IMR-90 (cell line): Measurements from ENCODE around the gene UNC5B. TPM values are rescaled to one million over a fixed set of nuclear protein-coding genes. Genes with fewer than 3 reads are reported as not detected.

Experiments
- ATAC-seq: fragments of 200-7000 bp; cut with Tn5 transposase; 2 replicates; pipeline ENCODE4 v1.9.1; 2020; ENCODE audit warnings: low read depth, mild to moderate bottlenecking, moderate library complexity
- BruUV-seq: library from RNA; stranded (reverse); fragments of 400-500 nt; replicated peaks from 2 replicates; lab custom pipeline; 2021; lab: Mats Ljungman, UMichigan
- CTCF ChIA-PET: fragments of 300-600 bp; formaldehyde crosslinking; extraction: SDS; loops from one replicate; lab custom pipeline; 2021; ENCODE audit warnings: antibody characterized with exemption; lab: Yijun Ruan, JAX
- POLR2A ChIA-PET: fragments of 300-600 bp; sonication (Branson Sonifier 250); formaldehyde crosslinking; loops from one replicate; lab custom pipeline; 2022; ENCODE audit warnings: antibody characterized with exemption; ENCODE audit not compliant: unreplicated experiment; lab: Charles Lee
- DNase-seq: peaks from one replicate; pipeline ENCODE4 v3.0.0; 2013
- H2AFZ ChIP-seq: replicated peaks from 2 replicates; pipeline ENCODE3; 2013; ENCODE audit warnings: low read length, mild to moderate bottlenecking; ENCODE audit not compliant: poor library complexity
- H2AK5ac ChIP-seq: 2 replicates; pipeline ENCODE4 v1.6.1; 2013; ENCODE audit warnings: low read depth, low read length, inconsistent platforms
- H2AK9ac ChIP-seq: replicated peaks from 2 replicates; pipeline ENCODE3; 2013; ENCODE audit warnings: mild to moderate bottlenecking, low read depth, low read length, moderate library complexity; ENCODE audit not compliant: poor library complexity
- H2BK120ac ChIP-seq: 2 replicates; pipeline ENCODE4 v1.6.1; 2013; ENCODE audit warnings: low read depth, low read length, inconsistent platforms
- H2BK15ac ChIP-seq: 3 replicates; pipeline ENCODE4 v1.6.1; 2013; ENCODE audit warnings: low read depth, low read length, inconsistent platforms
- H2BK20ac ChIP-seq: 2 replicates; pipeline ENCODE4 v1.6.1; 2013; ENCODE audit warnings: low read depth, mild to moderate bottlenecking, inconsistent platforms, low read length, moderate library complexity
- H2BK5ac ChIP-seq: 2 replicates; pipeline ENCODE4 v1.6.1; 2013; ENCODE audit warnings: mild to moderate bottlenecking, low read depth, low read length, inconsistent platforms; ENCODE audit not compliant: poor library complexity, severe bottlenecking
- H3K14ac ChIP-seq: replicated peaks from 2 replicates; pipeline ENCODE4 v1.6.1; 2013; ENCODE audit warnings: low read depth, low read length, inconsistent platforms
- H3K18ac ChIP-seq: 2 replicates; pipeline ENCODE4 v1.6.1; 2013; ENCODE audit warnings: low read depth, low read length, control low read depth
- H3K23ac ChIP-seq: 2 replicates; pipeline ENCODE4 v1.6.1; 2013; ENCODE audit warnings: low read depth, low read length, inconsistent platforms
- H3K27ac ChIP-seq: 2 replicates; pipeline ENCODE4 v1.5.1; 2013; ENCODE audit warnings: mild to moderate bottlenecking, control low read depth, low read length; ENCODE audit not compliant: insufficient read depth
- H3K27me3 ChIP-seq: 2 replicates; pipeline ENCODE4 v1.6.1; 2013; ENCODE audit warnings: low read length; ENCODE audit not compliant: control insufficient read depth, insufficient read depth
- H3K36me3 ChIP-seq: 2 replicates; pipeline ENCODE4 v1.6.1; 2013; ENCODE audit warnings: low read length, mixed read lengths; ENCODE audit not compliant: control insufficient read depth, insufficient read depth
- H3K4ac ChIP-seq: 2 replicates; pipeline ENCODE4 v1.6.1; 2013; ENCODE audit warnings: low read depth, low read length, inconsistent platforms
- H3K4me1 ChIP-seq: 2 replicates; pipeline ENCODE4 v1.6.1; 2013; ENCODE audit warnings: low read length, mixed read lengths; ENCODE audit not compliant: control insufficient read depth, insufficient read depth
- H3K4me2 ChIP-seq: 2 replicates; pipeline ENCODE4 v1.6.1; 2013; ENCODE audit warnings: low read depth, mild to moderate bottlenecking, control low read depth, low read length, moderate library complexity
- H3K4me3 ChIP-seq: 2 replicates; pipeline ENCODE4 v1.5.1; 2013; ENCODE audit warnings: low read depth, mild to moderate bottlenecking, control low read depth, low read length, moderate library complexity; ENCODE audit not compliant: insufficient read depth
- H3K56ac ChIP-seq: 2 replicates; pipeline ENCODE4 v1.6.1; 2013; ENCODE audit warnings: low read length, inconsistent platforms; ENCODE audit not compliant: insufficient read depth; ENCODE audit errors: extremely low read depth
- H3K79me1 ChIP-seq, 2 experiments: 2 replicates each; pipeline ENCODE4 v1.6.1; 2013; ENCODE audit warnings: low read length in 2 of 2, inconsistent platforms in 1 of 2, low read depth in 1 of 2
- H3K9ac ChIP-seq: 2 replicates; pipeline ENCODE4 v1.6.1; 2013; ENCODE audit warnings: low read depth, low read length, control low read depth
- H3K9me1 ChIP-seq: 2 replicates; pipeline ENCODE4 v1.6.1; 2013; ENCODE audit warnings: low read length, inconsistent platforms; ENCODE audit not compliant: insufficient read depth
- H3K9me3 ChIP-seq: 2 replicates; pipeline ENCODE4 v1.6.1; 2013; ENCODE audit warnings: low read length; ENCODE audit not compliant: control insufficient read depth, insufficient read depth
- H4K20me1 ChIP-seq: 2 replicates; pipeline ENCODE4 v1.6.1; 2013; ENCODE audit warnings: low read length, inconsistent platforms; ENCODE audit not compliant: insufficient read depth
- H4K5ac ChIP-seq: 2 replicates; pipeline ENCODE4 v1.6.1; 2013; ENCODE audit warnings: mild to moderate bottlenecking, low read depth, low read length, control low read depth
- H4K8ac ChIP-seq, 2 experiments: 2 replicates each; pipeline ENCODE4 v1.6.1; 2013; ENCODE audit warnings: low read depth in 2 of 2, low read length in 2 of 2, control low read depth in 1 of 2, inconsistent platforms in 1 of 2
- H4K91ac ChIP-seq: 2 replicates; pipeline ENCODE4 v1.6.1; 2013; ENCODE audit warnings: low read depth, low read length, inconsistent platforms; ENCODE audit not compliant: insufficient read depth
- BHLHE40 ChIP-seq: fragments of 150-350 bp; IDR thresholded peaks from 2 replicates; pipeline ENCODE4 v1.6.1; 2016; ENCODE audit warnings: mild to moderate bottlenecking, low read depth, low read length
- MAFK ChIP-seq: IDR thresholded peaks from 2 replicates; pipeline ENCODE4 v1.6.1; 2012; ENCODE audit warnings: low read depth, low read length, improper control_type of control experiment
- MAZ ChIP-seq: IDR thresholded peaks from 2 replicates; pipeline ENCODE4 v1.6.1; 2012; ENCODE audit warnings: low read depth, mild to moderate bottlenecking, low read length, improper control_type of control experiment, moderate library complexity, borderline replicate concordance
- MXI1 ChIP-seq: IDR thresholded peaks from 2 replicates; pipeline ENCODE4 v1.6.1; 2012; ENCODE audit warnings: low read depth, mild to moderate bottlenecking, low read length, moderate library complexity, borderline replicate concordance
- RAD21 ChIP-seq: IDR thresholded peaks from 2 replicates; pipeline ENCODE4 v1.6.1; 2012; ENCODE audit warnings: low read length, improper control_type of control experiment
- RCOR1 ChIP-seq: IDR thresholded peaks from 2 replicates; pipeline ENCODE4 v1.6.1; 2012; ENCODE audit warnings: mild to moderate bottlenecking, low read length, improper control_type of control experiment; ENCODE audit not compliant: insufficient replicate concordance
- SMC3 ChIP-seq: fragments of 150-350 bp; IDR thresholded peaks from 2 replicates; pipeline ENCODE4 v1.6.1; 2016; ENCODE audit warnings: low read depth, mild to moderate bottlenecking, antibody characterized with exemption, low read length, moderate library complexity
- WGBS, 2 experiments: methylation state at CpG; one replicate each; pipeline versions ENCODE4 v1.1.5 to v1.1.7; 2013; ENCODE audit warnings: missing lambda C conversion rate in 2 of 2; ENCODE audit not compliant: insufficient read length in 1 of 2; ENCODE audit errors: extremely low coverage in 2 of 2; 5-methylcytosine and 5-hydroxymethylcytosine counted together
- dilution Hi-C: fragments of 300-500 bp; cut with HindIII; formaldehyde crosslinking; loops from one replicate; pipeline ENCODE4 v1.14.3; 2018; ENCODE audit warnings: low sequenced_read_pairs; ENCODE audit not compliant: unreplicated experiment
- in situ Hi-C: fragments of 300-500 bp; cut with MboI; formaldehyde crosslinking; loops from 3 replicates; pipeline ENCODE4 v1.14.3; 2019; ENCODE audit warnings: low sequenced_read_pairs, inconsistent platforms, mixed read lengths
- intact Hi-C: fragments of 100-400 bp; cut with micrococcal nuclease; formaldehyde crosslinking; loops from 2 replicates; pipeline ENCODE4 v1.10.0; 2022
- polyA plus RNA-seq, 3 experiments: library from polyadenylated mRNA; depleted of rRNA; stranded (reverse); fragments of >200 nt; gene quantifications; 2 replicates each; pipeline ENCODE4 v1.2.3, GENCODE V29; 2012; ENCODE audit warnings: low replicate concordance in 1 of 3
- total RNA-seq: library from RNA; depleted of rRNA; stranded (reverse); fragments of >200 nt; gene quantifications from 2 replicates; pipeline ENCODE4 v1.2.3, GENCODE V29; 2012
- TF ChIP-seq, protein P1 (sequence below): fragments of 150-350 bp; IDR thresholded peaks from 2 replicates; pipeline ENCODE4 v1.6.1; 2016; ENCODE audit warnings: low read depth, mild to moderate bottlenecking, low read length, moderate library complexity, borderline replicate concordance
- TF ChIP-seq, protein P2 (sequence below): conservative IDR thresholded peaks from 2 replicates; pipeline ENCODE4 v1.5.1; 2012; ENCODE audit warnings: mild to moderate bottlenecking, low read depth, low read length, improper control_type of control experiment

The UNC5B gene
- total and polyA plus RNA-seq, 2 of the 4 experiments (the other 2 are of a cell fraction), result 1.6 to 4.2 TPM

DNA sequence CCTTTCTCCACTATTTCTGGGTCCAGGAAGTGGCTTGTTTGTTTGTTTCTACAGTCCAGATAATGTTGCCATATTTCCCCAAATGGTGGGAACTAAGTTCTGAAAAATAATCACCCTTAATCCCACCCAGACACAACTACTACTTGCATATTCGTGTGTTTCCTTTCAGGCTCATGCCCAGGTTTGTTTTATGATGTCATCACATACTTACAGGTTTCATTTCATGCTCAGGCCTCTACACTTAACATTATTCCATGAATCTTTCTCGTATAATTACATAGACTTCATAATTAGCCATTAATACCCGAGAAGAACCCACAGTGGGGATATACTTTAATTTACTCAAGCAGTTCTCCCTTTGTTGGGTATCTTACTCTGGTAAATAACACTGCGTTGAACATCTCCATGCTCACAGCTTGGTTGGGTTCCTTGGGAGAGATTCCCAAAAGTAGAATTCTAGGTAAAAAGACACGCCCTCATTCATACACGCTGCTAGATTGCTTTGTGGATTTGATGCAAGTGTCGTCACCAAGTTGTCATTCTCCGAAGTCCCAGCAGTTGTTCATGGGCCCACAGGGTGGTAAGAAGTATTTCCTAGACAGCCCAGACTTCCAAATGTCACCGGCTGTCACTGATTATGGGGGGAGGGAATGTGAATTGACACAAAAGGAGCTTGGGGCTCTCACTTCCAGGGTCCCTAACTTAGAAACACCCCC lies 42.6 kb downstream of the UNC5B start (continued):
- TF ChIP-seq, protein P1, sequence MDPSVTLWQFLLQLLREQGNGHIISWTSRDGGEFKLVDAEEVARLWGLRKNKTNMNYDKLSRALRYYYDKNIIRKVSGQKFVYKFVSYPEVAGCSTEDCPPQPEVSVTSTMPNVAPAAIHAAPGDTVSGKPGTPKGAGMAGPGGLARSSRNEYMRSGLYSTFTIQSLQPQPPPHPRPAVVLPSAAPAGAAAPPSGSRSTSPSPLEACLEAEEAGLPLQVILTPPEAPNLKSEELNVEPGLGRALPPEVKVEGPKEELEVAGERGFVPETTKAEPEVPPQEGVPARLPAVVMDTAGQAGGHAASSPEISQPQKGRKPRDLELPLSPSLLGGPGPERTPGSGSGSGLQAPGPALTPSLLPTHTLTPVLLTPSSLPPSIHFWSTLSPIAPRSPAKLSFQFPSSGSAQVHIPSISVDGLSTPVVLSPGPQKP, result no peak

DNA sequence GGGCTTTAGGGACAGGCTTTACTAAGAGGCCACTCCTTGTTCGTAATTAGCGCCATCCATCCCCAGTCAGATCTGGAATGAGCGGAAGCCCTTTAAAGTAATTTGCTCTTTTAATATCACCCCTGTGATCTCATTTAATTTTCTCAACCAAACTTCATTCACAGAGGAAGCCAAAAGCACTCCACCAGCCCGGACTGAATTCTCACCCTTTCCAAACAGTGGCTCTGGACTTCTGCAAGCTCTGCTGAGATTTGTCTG lies 43.1 kb downstream of the UNC5B start:
- 0% methylated on average over 1 of the region's 4 CpGs; no CpG with 5 or more reads in 1 of the 2 experiments for WGBS, 2 experiments
- no peak overlapping the region for H3K4ac ChIP-seq
- H2AK9ac ChIP-seq, result no peak overlapping the region
- no peaks in the 10 kb centered on the region for H3K36me3 ChIP-seq
- H4K8ac ChIP-seq, result 0 out of 4 replicates have a peak overlapping the region, but pooled peaks of 1 of the 2 experiments have one; percentile 9
- POLR2A ChIA-PET, result interaction anchor here (0.8 to 1.0 kb wide), 2 partner anchors 11 to 15 kb away, joined by 3 to 7 read pairs; no protein-coding TSS in a partner anchor
- H2AFZ ChIP-seq, result peak overlapping the region; percentile 38
- no peak overlapping the region for H3K9ac ChIP-seq
- H3K14ac ChIP-seq, result 0 out of 2 replicates have a peak overlapping the region, but pooled peaks have one; percentile 5
- no peaks in the 10 kb centered on the region for H4K20me1 ChIP-seq
- BruUV-seq, result no TSS peak
- intact Hi-C loops (no loop called here), in situ Hi-C loops (no loop called here), dilution Hi-C loops (no loop called here)
- no peaks in the 10 kb centered on the region for H3K9me3 ChIP-seq
- peaks cover 0 to 6% of the 10 kb centered on the region in 2 experiments; a peak in 2 of 4 replicates for H3K79me1 ChIP-seq
- peaks cover 22% of the 10 kb centered on the region for H3K4me1 ChIP-seq
- H3K23ac ChIP-seq, result no peak overlapping the region
- no peak overlapping the region for H3K4me2 ChIP-seq
- peak overlapping the region; percentile 10; the same call in 1 of the 2 replicates for H2BK20ac ChIP-seq
- H2BK120ac ChIP-seq, result peak overlapping the region; percentile 58
- no peak overlapping the region for H3K4me3 ChIP-seq
- H3K18ac ChIP-seq, result no peak overlapping the region
- ATAC-seq, result no peak
- no peaks in the 10 kb centered on the region for H3K27me3 ChIP-seq
- no peak overlapping the region for H4K5ac ChIP-seq
- H3K56ac ChIP-seq, result no peak overlapping the region
- no peak for DNase-seq
- CTCF ChIA-PET, result interaction anchor here (1.8 kb wide), 1 partner anchor 11 kb away, joined by 5 read pairs; no protein-coding TSS in a partner anchor
- no peak overlapping the region for H2BK5ac ChIP-seq
- H4K91ac ChIP-seq, result peak overlapping the region; percentile 4; the same call in 1 of the 2 replicates
- H2AK5ac ChIP-seq, result peak overlapping the region; percentile 7; the same call in 1 of the 2 replicates
- no peak overlapping the region for H2BK15ac ChIP-seq
- no peak overlapping the region for H3K27ac ChIP-seq
- 0 out of 2 replicates have a peak, but pooled peaks cover 2% of the 10 kb centered on the region for H3K9me1 ChIP-seq
- TF ChIP-seq RAD21 (no peak), MXI1 (no peak), MAFK (no peak), MAZ (no peak), RCOR1 (no peak), BHLHE40 (no peak), SMC3 (no peak)
- TF ChIP-seq, protein P2, sequence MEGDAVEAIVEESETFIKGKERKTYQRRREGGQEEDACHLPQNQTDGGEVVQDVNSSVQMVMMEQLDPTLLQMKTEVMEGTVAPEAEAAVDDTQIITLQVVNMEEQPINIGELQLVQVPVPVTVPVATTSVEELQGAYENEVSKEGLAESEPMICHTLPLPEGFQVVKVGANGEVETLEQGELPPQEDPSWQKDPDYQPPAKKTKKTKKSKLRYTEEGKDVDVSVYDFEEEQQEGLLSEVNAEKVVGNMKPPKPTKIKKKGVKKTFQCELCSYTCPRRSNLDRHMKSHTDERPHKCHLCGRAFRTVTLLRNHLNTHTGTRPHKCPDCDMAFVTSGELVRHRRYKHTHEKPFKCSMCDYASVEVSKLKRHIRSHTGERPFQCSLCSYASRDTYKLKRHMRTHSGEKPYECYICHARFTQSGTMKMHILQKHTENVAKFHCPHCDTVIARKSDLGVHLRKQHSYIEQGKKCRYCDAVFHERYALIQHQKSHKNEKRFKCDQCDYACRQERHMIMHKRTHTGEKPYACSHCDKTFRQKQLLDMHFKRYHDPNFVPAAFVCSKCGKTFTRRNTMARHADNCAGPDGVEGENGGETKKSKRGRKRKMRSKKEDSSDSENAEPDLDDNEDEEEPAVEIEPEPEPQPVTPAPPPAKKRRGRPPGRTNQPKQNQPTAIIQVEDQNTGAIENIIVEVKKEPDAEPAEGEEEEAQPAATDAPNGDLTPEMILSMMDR, result no peak
- TF ChIP-seq, protein P1, result no peak
